Adrenal gland (tissue), 12 donors: ENCODE data around the gene FAM153A. TPM values are rescaled to one million over a fixed set of nuclear protein-coding genes. Genes with fewer than 3 reads are reported as not detected.
A peak's percentile ranks its signal among the peaks of the same experiment; 100 is the strongest.
"Not testable (repeated sequence)": the region's sequence is repeated elsewhere in the genome, so short reads cannot be mapped to it uniquely, and the experiment has no call there.

Experiments
- DNase-seq, 7 donors: peaks; one replicate each; pipeline ENCODE4 v3.0.0-alpha.2; 2019 to 2020
- H3K27ac ChIP-seq, 5 donors: fragments of 200-600 bp; sonication (generic) in 4 of 5; 1 replicate in 3 of 5; 2 replicates in 2 of 5; pipeline versions ENCODE4 v1.5.1 to v1.8.0; 2016 to 2020; ENCODE audit warnings: mild to moderate bottlenecking in 1 of 5
- H3K27me3 ChIP-seq: fragments of 200-600 bp; 2 replicates; pipeline ENCODE4 v1.8.0; 2021
- H3K36me3 ChIP-seq, 2 donors: fragments of 200-600 bp; replicated peaks in 1 of 2; 1 replicate in 1 of 2; 2 replicates in 1 of 2; pipeline versions ENCODE4 v1.5.1 to v1.8.0; 2018 to 2022
- H3K4me1 ChIP-seq, 2 donors: fragments of 200-600 bp; replicated peaks in 1 of 2; 1 replicate in 1 of 2; 2 replicates in 1 of 2; pipeline versions ENCODE4 v1.5.1 to v1.8.0; 2018 to 2021
- H3K4me3 ChIP-seq, 4 donors: fragments of 200-600 bp; sonication (generic) in 3 of 4; one replicate each; pipeline ENCODE4 v1.5.1; 2016 to 2018
- H3K9me3 ChIP-seq, 3 donors: fragments of 200-600 bp; sonication (generic) in 1 of 3; replicated peaks in 1 of 3; 1 replicate in 2 of 3; 2 replicates in 1 of 3; pipeline versions ENCODE4 v1.5.1 to v1.8.0; 2016 to 2021
- WGBS, 4 donors: extraction: QIAGEN DNeasy Blood & Tissue Kit in 2 of 4; methylation state at CpG; one replicate each; pipeline versions ENCODE4 v1.1.5 to v1.1.7; 2013 to 2017; 5-methylcytosine and 5-hydroxymethylcytosine counted together
- intact Hi-C, 2 donors: fragments of 100-400 bp; cut with DNase I; formaldehyde crosslinking; loops; one replicate each; pipeline versions ENCODE4 v1.14.1 to v1.15.0; 2022 to 2023
- polyA plus RNA-seq, 3 donors: library from polyadenylated mRNA; stranded (reverse); fragments of 200-250 nt in 2 of 3; fragments of 350-450 nt in 1 of 3; fragmentation: Illumina TruSeq in 1 of 3; extraction: RNeasy Lipid Tissue Mini Kit (QIAGEN cat#74804) in 1 of 3; gene quantifications; one replicate each; pipeline ENCODE4 v1.2.3, GENCODE V29; 2013 to 2014
- total RNA-seq, 9 donors: library from RNA; depleted of rRNA in 4 of 9; stranded (reverse); fragments of >200 nt in 4 of 9; fragments of 120-200 nt in 1 of 9; fragmentation: NEBNext Ultra II Directional in 1 of 9; extraction: Animal tissue kit (Norgen Biotek cat#: 25700) in 1 of 9; gene quantifications; one replicate each; pipeline versions ENCODE4 v1.1.0 to v1.2.4, GENCODE V29; 2013 to 2023
- donor health status: healthy with polysubstance abuse.
- donor health status: Bipolar disorder and iron deficiency.
- donor health status: DM: yes; HTN: yes; CAD: no.
- donor health status: DM: no; HTN: no; CAD: no.
- donor health status: DM: no; HTN: no; CAD: no.
- donor health status: DM: yes; HTN: yes; CAD: no.

FAM153A gene
- total and polyA plus RNA-seq, 12 donors, result 1.1 to 26.1 (median 6.1) TPM

DNA sequence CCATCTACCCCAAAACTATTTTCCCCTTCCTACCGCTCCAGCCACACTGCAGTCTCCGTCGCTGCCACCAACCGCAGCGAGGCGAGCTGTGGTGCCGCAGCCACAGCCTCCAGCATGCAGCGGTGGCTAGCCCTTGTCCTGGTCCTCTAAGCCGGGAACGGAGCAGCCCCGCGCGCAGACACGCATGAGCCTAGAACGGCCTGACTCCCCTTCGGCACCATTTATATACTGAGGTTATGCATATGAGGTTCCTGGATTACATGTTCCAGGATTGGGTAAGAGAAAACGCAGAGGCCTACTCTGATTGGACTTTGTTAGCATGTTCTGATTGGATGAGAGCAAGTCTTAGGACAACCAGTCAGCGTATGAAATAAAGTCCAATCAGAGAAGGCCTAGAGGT, 24.6 kb upstream of the FAM153A start:
- H3K36me3 ChIP-seq, H3K4me1 ChIP-seq, H3K4me3 ChIP-seq, H3K9me3 ChIP-seq, H3K27me3 ChIP-seq, intact Hi-C loops, DNase-seq, H3K27ac ChIP-seq: not testable (repeated sequence)
- 67 to 84% methylated on average over 1 to 7 of the region's 18 CpGs; no CpG with 5 or more reads in 2 of the 4 donors for WGBS, 4 donors

DNA sequence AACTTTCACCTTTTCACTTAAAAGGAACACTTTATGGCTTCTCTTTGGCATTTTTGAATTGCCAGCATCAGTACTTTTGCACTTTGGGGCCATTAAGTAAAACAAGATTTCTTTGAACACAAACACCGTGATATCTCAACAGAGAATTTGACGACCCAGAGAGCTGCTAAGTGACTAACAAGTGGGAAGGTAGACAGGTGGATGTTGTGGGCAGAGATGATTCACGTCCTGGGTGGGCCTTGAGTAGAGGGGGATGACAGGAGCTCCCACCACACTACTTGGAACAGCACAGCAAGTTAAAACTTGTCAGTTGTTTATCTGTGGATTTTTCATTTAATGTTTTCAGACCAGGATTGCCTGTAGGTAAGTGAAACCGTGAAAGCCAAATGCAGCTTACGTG, 18.7 kb upstream of the FAM153A start:
- H3K27ac ChIP-seq, H3K9me3 ChIP-seq, H3K4me1 ChIP-seq, H3K36me3 ChIP-seq, DNase-seq, intact Hi-C loops, H3K4me3 ChIP-seq, H3K27me3 ChIP-seq: not testable (repeated sequence)
- WGBS, 4 donors, result 71 to 92% (median 79%) methylated on average over 2 to 5 of the region's 5 CpGs

GRCh38 chr5:177798237-177798840, 15.6 kb upstream of the FAM153A start:
- H3K27me3 ChIP-seq, DNase-seq, H3K9me3 ChIP-seq, H3K4me1 ChIP-seq, intact Hi-C loops, H3K27ac ChIP-seq, H3K4me3 ChIP-seq, H3K36me3 ChIP-seq: not testable (repeated sequence)
- 96 to 100% methylated on average over 4 to 8 of the region's 19 CpGs; no CpG with 5 or more reads in 2 of the 4 donors for WGBS, 4 donors

DNA sequence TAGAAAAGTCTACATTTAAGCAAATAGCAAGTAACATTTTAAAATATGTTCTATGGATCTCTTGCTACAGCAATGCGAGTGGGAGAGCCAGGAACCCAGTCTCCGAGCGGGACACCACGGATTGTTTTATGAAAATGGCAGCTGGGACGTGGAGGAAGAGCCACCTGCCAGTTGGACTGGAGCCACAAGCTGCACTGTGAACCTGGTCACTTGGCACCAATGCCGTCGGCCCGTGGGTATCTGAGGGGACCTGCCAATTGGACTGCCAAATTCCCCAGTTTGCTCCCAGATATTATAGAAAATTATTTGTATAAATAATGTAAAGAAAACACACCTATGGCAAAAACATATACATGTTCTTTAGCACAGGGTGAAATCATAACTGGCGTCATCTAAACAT, 10.6 kb upstream of the FAM153A start:
- H3K4me1 ChIP-seq, H3K27ac ChIP-seq, DNase-seq, H3K9me3 ChIP-seq, H3K4me3 ChIP-seq, H3K27me3 ChIP-seq, intact Hi-C loops, H3K36me3 ChIP-seq: not testable (repeated sequence)
- 76 to 78% (median 76%) methylated on average over 3 to 4 of the region's 9 CpGs; no CpG with 5 or more reads in 1 of the 4 donors for WGBS, 4 donors

DNA sequence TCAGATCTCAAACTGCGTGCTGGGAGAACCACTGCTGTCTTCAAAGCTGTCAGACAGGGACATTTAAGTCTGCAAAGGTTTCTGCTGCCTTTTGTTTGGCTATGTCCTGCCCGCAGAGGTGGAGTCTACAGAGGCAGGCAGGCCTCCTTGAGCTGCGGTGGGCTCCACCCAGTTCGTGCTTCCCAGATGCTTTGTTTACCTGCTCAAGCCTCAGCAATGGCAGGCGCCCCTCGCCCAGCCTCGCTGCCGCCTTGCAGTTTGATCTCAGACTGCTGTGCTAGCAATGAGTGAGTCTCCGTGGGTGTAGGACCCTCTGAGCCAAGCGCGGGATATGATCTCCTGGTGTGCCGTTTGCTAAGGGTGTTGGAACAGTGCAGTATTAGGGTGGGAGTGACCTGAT, 8.9 kb upstream of the FAM153A start:
- intact Hi-C loops, H3K36me3 ChIP-seq, H3K27me3 ChIP-seq, DNase-seq, H3K27ac ChIP-seq, H3K4me3 ChIP-seq, H3K4me1 ChIP-seq, H3K9me3 ChIP-seq: not testable (repeated sequence)
- WGBS, 4 donors, result 64 to 89% (median 80%) methylated on average over 3 to 4 of the region's 12 CpGs; no CpG with 5 or more reads in 1 of the 4 donors

DNA sequence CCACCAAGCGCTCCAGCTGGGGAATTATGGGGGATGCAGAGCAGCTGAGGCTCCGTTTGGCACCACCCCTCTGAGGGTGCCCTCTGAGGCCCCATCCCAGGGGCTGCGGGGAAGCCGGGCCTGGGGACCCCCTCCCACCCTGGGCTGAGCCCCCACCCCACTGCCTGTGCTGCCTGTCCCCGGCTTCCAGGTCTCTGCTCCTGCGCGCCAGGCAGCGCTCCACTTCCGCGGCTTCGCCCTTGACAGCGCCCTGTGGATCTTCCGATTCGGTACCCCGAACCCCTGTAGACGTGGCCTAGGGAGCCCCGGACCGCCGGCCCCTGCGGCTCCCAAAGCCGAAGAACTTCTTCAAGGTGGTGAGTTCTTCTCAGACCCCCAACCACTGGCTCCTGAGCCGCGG, 530 bp downstream of the FAM153A start:
- H3K27ac ChIP-seq, H3K27me3 ChIP-seq, H3K9me3 ChIP-seq, DNase-seq, intact Hi-C loops, H3K4me3 ChIP-seq, H3K36me3 ChIP-seq, H3K4me1 ChIP-seq: not testable (repeated sequence)
- 18 to 29% methylated on average over 11 to 12 of the region's 23 CpGs; no CpG with 5 or more reads in 2 of the 4 donors for WGBS, 4 donors

- 61% methylated on average over 1 of the region's 3 CpGs; no CpG with 5 or more reads in 3 of the 4 donors for WGBS, 4 donors
- H3K9me3 ChIP-seq, H3K27ac ChIP-seq, H3K4me1 ChIP-seq, H3K27me3 ChIP-seq, H3K36me3 ChIP-seq, H3K4me3 ChIP-seq, intact Hi-C loops: not testable (repeated sequence)
- peak in 2 of 7 donors; percentile 4 to 21 for DNase-seq
Measured at GRCh38 chr5:177771206-177771605, 11.5 kb downstream of the FAM153A start.

- intact Hi-C loops, H3K27me3 ChIP-seq, H3K9me3 ChIP-seq, H3K4me3 ChIP-seq, DNase-seq, H3K36me3 ChIP-seq, H3K27ac ChIP-seq, H3K4me1 ChIP-seq: not testable (repeated sequence)
- WGBS, 4 donors, result 61 to 84% (median 74%) methylated on average over 2 of the region's 2 CpGs; no CpG with 5 or more reads in 1 of the 4 donors
Measured at GRCh38 chr5:177770646-177771045, 12.1 kb downstream of the FAM153A start.

DNA sequence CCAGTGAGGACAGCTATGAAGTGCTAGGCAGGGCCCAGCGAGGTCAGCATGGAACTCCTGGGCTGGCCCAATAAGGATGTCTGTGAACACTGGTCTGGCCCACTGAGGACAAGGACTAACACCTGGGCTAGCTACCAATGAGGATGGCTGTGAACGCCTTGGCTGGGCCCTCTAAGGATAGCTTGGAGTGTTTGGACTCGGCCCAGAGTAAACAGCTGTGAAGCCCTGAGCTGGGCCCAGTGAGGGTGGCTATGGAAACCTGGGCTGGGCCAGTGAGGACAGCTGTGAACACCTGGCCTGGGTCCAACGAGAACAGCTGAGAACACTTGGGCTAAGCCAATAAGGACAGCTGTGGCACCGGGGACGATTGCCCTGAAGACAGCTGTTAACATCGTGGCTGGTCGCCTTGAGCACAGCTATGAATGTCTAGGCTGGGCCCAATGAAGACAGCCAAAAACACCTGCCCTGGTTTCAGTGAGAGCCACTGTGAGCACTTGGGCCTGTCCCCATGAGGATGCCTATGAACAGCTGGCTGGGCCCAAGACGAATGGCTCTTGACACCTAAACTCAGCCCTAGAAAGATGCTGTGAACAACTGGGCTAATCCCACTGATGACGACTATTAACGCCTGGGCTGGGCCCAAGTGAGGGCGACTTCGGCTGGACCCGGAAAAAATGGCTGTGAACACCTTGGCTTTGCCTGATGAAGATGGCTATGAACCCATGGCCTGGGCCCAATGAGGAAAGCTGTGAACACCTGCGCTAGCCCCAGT, 18.8 kb downstream of the FAM153A start:
- H3K27ac ChIP-seq, DNase-seq, H3K4me1 ChIP-seq, intact Hi-C loops, H3K4me3 ChIP-seq, H3K36me3 ChIP-seq, H3K27me3 ChIP-seq, H3K9me3 ChIP-seq: not testable (repeated sequence)
- 92 to 95% methylated on average over 3 of the region's 15 CpGs; no CpG with 5 or more reads in 2 of the 4 donors for WGBS, 4 donors

GRCh38 chr5:177760954-177761353, 21.7 kb downstream of the FAM153A start:
- H3K27ac ChIP-seq, intact Hi-C loops, H3K4me1 ChIP-seq, DNase-seq, H3K4me3 ChIP-seq, H3K27me3 ChIP-seq, H3K36me3 ChIP-seq, H3K9me3 ChIP-seq: not testable (repeated sequence)
- WGBS, 4 donors, result 72 to 100% (median 87%) methylated on average over 1 to 8 of the region's 8 CpGs

GRCh38 chr5:177747354-177747753, 35.3 kb downstream of the FAM153A start:
- DNase-seq, H3K27me3 ChIP-seq, H3K4me3 ChIP-seq, H3K36me3 ChIP-seq, H3K4me1 ChIP-seq, intact Hi-C loops, H3K9me3 ChIP-seq, H3K27ac ChIP-seq: not testable (repeated sequence)
- 69 to 85% (median 83%) methylated on average over 2 of the region's 2 CpGs; no CpG with 5 or more reads in 1 of the 4 donors for WGBS, 4 donors
